GM10248 (cell line): ENCODE results near the gene ACSF2.

Experiments used
- CTCF ChIA-PET: fragments of 300-600 bp; sonication (Branson Sonifier 250); formaldehyde crosslinking; extraction: SDS; loops from one replicate; lab custom pipeline; 2021; ENCODE audit warnings: antibody characterized with exemption; lab: Yijun Ruan, JAX
- POLR2A ChIA-PET: fragments of 350-650 bp; sonication (Branson Sonifier 250); formaldehyde crosslinking; extraction: SDS; loops from one replicate; lab custom pipeline; 2020; ENCODE audit warnings: antibody characterized with exemption; lab: Yijun Ruan, JAX
- DNase-seq: peaks from one replicate; pipeline ENCODE4 v3.0.0; 2012; ENCODE audit errors: extremely low spot score
- TF ChIP-seq, protein P1 (sequence below): IDR thresholded peaks from 2 replicates; pipeline ENCODE4 v1.5.1; 2012; ENCODE audit warnings: mild to moderate bottlenecking, low read depth; ENCODE audit errors: extremely low read depth, missing control alignments, control extremely low read depth

The ACSF2 gene

DNA sequence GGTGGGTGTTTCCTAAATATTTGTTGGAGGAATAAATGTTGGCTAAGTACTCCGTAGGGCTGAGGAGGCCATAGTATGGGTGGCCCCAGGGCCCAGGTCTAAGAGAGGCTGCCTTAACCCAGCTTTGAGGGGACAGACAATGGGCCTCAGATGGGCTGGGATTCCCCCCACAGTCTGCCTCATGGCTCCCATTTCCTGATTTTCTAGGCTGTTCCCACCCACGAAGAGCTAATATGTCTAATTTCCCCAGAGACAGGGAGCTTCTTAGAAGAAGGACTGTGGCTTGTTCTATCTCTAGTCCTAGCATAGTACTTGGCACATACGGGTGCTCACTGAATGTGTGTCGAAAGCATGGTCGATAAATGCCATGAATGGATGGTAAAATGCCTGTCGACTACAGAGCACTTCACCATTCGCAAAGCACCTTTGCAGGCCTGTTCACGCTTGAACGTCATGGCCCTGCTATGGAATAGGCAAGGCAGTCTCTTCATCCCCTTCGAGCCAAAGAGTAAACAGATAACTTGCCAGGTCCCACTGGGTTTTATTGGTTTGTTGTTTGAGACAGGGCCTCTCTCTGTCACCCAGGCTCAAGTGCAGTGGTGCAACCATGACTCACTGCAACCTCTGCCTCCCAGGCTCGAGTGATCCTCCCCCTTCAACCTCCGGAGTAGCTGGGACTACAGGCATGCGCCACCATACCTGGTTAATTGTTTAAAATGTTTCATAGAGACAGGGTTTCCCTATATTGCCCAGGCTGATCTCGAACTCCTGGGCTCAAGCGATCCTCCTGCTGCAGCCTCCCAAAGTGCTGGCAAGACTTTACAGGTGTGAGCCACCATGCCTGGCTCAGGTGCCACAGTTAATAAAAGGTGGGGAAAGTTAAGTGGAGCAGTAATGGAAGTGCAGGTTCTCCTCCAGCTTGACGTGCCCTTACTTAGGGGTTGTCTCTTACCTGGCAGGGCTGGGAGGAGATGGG lies 33.0 kb downstream of the ACSF2 start:
- POLR2A ChIA-PET = interaction anchor here (1.0 kb wide), 1 partner anchor 13 kb away, joined by 3 read pairs; no protein-coding TSS in a partner anchor
- TF ChIP-seq, protein P1, sequence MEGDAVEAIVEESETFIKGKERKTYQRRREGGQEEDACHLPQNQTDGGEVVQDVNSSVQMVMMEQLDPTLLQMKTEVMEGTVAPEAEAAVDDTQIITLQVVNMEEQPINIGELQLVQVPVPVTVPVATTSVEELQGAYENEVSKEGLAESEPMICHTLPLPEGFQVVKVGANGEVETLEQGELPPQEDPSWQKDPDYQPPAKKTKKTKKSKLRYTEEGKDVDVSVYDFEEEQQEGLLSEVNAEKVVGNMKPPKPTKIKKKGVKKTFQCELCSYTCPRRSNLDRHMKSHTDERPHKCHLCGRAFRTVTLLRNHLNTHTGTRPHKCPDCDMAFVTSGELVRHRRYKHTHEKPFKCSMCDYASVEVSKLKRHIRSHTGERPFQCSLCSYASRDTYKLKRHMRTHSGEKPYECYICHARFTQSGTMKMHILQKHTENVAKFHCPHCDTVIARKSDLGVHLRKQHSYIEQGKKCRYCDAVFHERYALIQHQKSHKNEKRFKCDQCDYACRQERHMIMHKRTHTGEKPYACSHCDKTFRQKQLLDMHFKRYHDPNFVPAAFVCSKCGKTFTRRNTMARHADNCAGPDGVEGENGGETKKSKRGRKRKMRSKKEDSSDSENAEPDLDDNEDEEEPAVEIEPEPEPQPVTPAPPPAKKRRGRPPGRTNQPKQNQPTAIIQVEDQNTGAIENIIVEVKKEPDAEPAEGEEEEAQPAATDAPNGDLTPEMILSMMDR = no peak
- CTCF ChIA-PET = interaction anchor here (1.1 to 1.8 kb wide), 5 partner anchors 9 to 62 kb away, joined by 4 to 7 read pairs (median 4); partner anchors contain the start of gene LRRC59
- no peak for DNase-seq

DNA sequence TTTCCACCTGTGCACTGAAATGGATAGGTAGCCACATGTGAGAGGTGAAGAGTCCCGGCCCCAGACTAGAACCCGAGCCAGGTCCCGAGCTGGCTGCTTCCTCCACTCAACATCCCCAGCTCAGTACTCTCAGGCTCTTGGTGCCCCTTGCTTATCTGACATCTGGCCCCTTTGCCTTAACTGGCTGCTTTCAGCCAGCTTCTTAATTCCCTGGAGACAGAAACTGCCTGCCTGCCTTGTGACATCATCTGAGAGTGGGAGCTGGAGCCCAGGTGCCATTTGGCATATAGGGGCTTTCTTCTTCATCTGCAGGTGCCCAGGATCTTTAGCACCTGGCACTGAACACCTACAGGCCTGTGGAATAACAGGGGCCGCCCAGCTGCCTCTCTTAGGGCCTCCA lies 33.7 kb downstream of the ACSF2 start:
- ChIA-PET POLR2A (no interaction called here), CTCF (interaction anchor here (1.1 to 2.0 kb wide), 3 partner anchors 9 to 62 kb away, joined by 4 to 5 read pairs (median 5); partner anchors contain the start of gene LRRC59)
- TF ChIP-seq, protein P1 = no peak
- peak; percentile 5 for DNase-seq

DNA sequence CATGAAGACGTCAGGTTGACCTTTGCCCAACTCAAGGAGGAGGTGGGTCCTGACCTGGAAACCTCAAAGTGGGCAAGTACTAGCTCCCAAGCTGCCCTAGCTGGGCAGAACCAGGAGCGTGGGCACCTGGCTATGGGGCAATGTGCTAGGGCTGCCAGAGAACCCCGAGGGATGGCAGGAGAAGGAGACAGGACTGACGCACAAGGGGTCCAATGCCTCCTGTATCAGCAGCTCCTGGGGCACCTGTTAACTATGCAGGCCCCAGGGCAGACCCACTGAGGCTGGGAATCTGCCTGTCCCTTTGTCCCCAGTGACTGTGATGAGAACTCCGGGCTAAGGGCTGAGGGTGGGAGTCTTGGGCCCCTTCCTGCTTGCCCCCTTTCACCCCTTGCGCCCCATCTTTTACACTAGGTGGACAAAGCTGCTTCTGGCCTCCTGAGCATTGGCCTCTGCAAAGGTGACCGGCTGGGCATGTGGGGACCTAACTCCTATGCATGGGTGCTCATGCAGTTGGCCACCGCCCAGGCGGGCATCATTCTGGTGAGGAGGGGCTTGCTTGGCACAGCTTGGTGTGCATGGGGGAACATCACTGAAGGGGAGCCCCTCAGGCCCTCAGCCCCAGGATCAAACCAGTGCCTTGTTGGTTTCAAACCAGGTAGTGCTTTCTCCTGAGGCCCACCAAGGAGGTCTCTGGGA lies 35.0 kb downstream of the ACSF2 start:
- ChIA-PET POLR2A (interaction anchor here (0.6 kb wide), 1 partner anchor 25 kb away, joined by 3 read pairs; no protein-coding TSS in a partner anchor), CTCF (interaction anchor here (1.4 to 2.0 kb wide), 3 partner anchors 11 to 64 kb away, joined by 4 to 5 read pairs (median 4); partner anchors contain the start of gene LRRC59)
- TF ChIP-seq, protein P1 = no peak
- no peak for DNase-seq

DNA sequence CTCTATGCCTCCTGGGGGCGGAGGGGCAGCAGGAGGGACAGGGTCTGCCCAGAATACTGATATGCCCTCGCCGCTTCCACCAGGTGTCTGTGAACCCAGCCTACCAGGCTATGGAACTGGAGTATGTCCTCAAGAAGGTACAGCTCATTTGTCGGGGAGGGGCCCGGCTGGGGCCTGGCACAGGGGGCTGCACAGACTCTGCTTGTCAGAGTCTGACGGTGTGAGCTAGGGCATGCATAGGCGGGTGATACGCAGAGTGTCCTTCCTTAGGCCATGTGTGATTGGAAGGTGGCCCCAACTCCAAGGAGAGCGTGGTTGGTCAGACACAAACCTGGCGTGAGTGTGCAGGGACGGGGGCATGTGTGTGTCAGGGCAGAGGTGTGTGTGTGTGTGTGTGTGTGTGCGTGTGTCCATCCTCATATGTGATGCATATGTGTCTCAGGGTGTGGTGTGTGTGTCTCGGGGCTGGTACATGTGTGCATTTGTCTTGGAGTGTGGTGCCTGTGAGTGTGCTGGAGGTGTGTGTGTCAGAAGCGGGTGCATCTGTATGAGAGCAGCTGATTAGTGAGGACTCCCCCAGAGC lies 35.6 kb downstream of the ACSF2 start:
- no peak for DNase-seq
- ChIA-PET POLR2A (interaction anchor here (0.6 kb wide), 1 partner anchor 25 kb away, joined by 3 read pairs; no protein-coding TSS in a partner anchor), CTCF (interaction anchor here (1.4 to 2.0 kb wide), 2 partner anchors 10 to 64 kb away, joined by 4 to 5 read pairs; partner anchors contain the start of gene LRRC59)
- TF ChIP-seq, protein P1 = no peak

DNA sequence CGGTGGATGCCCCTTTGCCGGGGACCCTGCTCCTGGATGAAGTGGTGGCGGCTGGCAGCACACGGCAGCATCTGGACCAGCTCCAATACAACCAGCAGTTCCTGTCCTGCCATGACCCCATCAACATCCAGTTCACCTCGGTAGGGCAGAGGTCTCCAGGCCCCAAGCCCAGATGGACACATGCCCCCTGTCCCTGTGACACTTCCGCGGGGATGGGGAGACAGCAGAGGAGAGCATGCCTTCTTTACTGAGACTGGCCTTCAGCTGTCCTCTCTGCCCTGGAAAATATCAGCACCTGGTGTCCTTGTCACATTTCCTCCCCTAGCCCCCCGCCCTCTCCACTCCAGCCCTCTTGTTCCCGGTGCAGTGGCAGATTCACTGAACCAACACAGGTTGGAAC lies 36.4 kb downstream of the ACSF2 start:
- TF ChIP-seq, protein P1 = no peak
- DNase-seq = no peak
- ChIA-PET CTCF (no interaction called here), POLR2A (no interaction called here)

DNA sequence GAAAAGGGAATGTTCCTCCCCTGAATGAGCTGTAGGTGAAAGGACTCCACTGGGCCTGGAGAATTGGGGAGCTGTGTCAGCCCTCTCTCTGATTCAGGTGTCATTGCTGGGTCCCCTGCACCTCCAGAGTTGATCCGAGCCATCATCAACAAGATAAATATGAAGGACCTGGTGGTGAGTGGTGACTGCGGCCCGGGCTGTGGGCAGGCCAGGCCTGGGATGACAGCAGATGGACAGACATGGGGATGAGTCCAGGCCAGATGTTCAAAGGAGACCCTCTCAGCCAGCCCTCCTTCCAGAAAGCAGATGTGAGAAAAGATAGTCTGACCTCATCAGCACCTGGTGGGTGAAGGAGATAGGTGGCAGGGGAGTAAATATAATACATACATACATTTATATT lies 38.1 kb downstream of the ACSF2 start:
- no peak for DNase-seq
- POLR2A ChIA-PET = no interaction called here
- TF ChIP-seq, protein P1 = no peak
- CTCF ChIA-PET = interaction anchor here (1.1 to 1.3 kb wide), 2 partner anchors 8 to 10 kb away, joined by 3 to 4 read pairs; no protein-coding TSS in a partner anchor
